Measurements from ENCODE around the gene POM121.
"Not testable (repeated sequence)": the region's sequence is repeated elsewhere in the genome, so short reads cannot be mapped to it uniquely, and the experiment has no call there.

GRCh38 chr7:72949276-72949675 is 24.4 kb downstream of the POM121 start:
- TF ChIP-seq CTCF (IDR thresholded peaks at IDR 0.05; ENCODE audit: low read depth, low read length); EZH2phosphoT487 (IDR thresholded peaks at IDR 0.05; ENCODE audit: low read depth): not testable (repeated sequence)

Measured in OCI-LY3 (cell line).